GM12891 (cell line): ENCODE results near the gene LAMP2.
"Not testable (repeated sequence)": the region's sequence is repeated elsewhere in the genome, so short reads cannot be mapped to it uniquely, and the experiment has no call there.

Experiments used
- DNase-seq: peaks from one replicate; pipeline ENCODE4 v3.0.0; 2011; ENCODE audit warnings: low spot score; ENCODE audit not compliant: insufficient read length
- FAIRE-seq: peaks from 2 replicates; lab custom pipeline; 2011; peaks lifted over from hg19 to GRCh38; lab: Jason Lieb, UNC
- PAX5 ChIP-seq: IDR thresholded peaks from 2 replicates; pipeline ENCODE4 v1.6.1; 2011; ENCODE audit warnings: low read length, moderate library complexity, mild to moderate bottlenecking; ENCODE audit not compliant: insufficient read depth, severe bottlenecking
- POLR2A ChIP-seq: IDR thresholded peaks from 2 replicates; pipeline ENCODE4 v1.6.1; 2011; ENCODE audit warnings: low read depth, low read length, control low read depth
- POLR2AphosphoS5 ChIP-seq: IDR thresholded peaks from 2 replicates; pipeline ENCODE4 v1.6.1; 2011; ENCODE audit warnings: low read depth, low read length, control low read depth
- POU2F2 ChIP-seq: IDR thresholded peaks from 2 replicates; pipeline ENCODE4 v1.6.1; 2011; ENCODE audit warnings: low read depth, mild to moderate bottlenecking, control low read depth, low read length, moderate library complexity
- SPI1 ChIP-seq: IDR thresholded peaks from 2 replicates; pipeline ENCODE4 v1.6.1; 2011; ENCODE audit warnings: low read depth, low read length, control low read depth
- TAF1 ChIP-seq: IDR thresholded peaks from 2 replicates; pipeline ENCODE4 v1.6.1; 2011; ENCODE audit warnings: low read depth, low read length, control low read depth

Gene LAMP2

DNA sequence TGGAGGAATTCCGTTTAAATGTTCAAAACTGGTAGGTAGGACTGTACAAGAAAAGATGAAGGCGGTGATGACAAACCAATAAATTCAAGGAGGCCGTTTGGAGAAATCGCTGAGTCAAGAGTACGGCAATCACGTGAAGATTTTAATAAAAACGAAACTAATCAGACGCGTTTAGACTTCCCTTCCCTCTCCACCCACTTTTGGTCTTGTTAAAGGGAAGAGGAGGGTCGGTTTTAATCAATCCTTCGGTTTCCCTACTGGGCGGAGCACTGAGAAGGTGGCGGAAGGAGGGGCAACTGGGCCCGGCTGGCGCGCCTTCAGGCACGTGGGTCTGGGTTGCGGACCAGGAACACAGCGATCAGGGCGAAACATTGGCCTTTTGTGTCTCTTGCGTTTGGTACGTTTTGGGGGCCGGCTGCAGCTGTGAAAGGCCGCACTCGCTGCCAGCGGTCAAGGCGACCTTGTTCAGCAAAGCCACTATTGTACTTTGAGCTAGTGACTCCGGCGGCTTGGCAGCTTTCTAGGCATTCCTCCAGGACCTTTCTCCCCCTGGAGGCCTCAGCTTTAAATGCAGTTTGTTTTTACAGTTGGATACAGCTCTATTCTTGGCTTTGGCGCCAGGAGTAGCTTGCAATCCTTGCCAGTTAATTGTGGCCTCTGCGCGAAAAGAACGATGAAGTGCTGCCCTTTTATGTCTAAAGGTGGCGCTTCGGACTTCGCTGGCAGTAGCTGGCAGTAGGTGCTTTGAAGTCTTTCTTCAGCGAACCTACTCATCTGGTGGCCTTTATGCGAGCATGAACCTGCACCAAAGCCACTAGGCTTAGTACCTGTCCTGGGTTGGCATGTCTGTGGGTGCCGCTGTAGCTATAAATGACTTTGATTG lies 16.8 kb upstream of the LAMP2 start:
- DNase-seq (peak; percentile 7), FAIRE-seq (peak; percentile 54)
- TF ChIP-seq POU2F2, result no peak
- peak; percentile 11; the same call in 1 of the 2 replicates for TF ChIP-seq SPI1
- TF ChIP-seq PAX5, result no peak
- TF ChIP-seq POLR2A, result no peak
- TF ChIP-seq POLR2AphosphoS5, result no peak

DNA sequence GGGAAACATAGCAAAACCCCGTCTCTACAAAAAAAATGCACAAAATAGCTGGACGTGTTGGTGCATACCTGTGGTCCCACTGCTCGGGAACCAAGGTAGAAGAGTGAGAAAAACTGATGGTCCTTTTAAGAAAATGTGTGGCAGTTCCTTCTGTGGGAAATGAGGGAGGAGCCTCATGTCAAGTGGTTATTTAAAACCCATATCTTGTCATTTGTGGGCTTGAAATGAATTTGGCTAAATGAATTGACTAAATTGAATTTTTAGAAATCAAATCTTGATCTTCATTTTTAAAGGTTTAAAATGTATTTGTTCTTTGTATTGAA lies 16.2 kb upstream of the LAMP2 start:
- no peak for DNase-seq
- TF ChIP-seq POLR2AphosphoS5 (no peak), SPI1 (no peak), TAF1 (no peak), POLR2A (no peak), POU2F2 (no peak), PAX5 (no peak)
- no peak for FAIRE-seq

DNA sequence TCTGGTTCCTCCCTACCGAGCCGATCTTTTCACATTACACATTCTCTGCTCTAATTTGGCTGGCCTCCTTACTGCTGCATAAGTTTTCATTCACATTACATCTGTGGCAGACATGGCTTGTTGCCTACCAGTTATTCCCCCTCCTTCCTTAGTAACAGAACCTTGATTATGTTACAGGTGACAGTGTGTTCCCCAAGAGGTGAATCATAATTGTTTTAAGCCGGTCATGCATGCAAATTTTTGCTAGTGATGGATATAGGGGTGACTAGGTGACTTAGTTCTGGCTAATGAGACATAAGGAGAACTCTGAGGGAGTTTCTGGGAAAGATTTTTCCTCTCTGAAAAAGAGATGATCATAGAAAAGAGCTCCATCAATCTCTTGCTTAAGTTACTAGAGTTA lies 8.4 kb upstream of the LAMP2 start:
- DNase-seq (no peak), FAIRE-seq (no peak)
- TF ChIP-seq POLR2A, result no peak
- TF ChIP-seq PAX5, result no peak
- no peak for TF ChIP-seq TAF1
- TF ChIP-seq SPI1, result no peak
- TF ChIP-seq POU2F2, result no peak
- TF ChIP-seq POLR2AphosphoS5, result no peak

DNA sequence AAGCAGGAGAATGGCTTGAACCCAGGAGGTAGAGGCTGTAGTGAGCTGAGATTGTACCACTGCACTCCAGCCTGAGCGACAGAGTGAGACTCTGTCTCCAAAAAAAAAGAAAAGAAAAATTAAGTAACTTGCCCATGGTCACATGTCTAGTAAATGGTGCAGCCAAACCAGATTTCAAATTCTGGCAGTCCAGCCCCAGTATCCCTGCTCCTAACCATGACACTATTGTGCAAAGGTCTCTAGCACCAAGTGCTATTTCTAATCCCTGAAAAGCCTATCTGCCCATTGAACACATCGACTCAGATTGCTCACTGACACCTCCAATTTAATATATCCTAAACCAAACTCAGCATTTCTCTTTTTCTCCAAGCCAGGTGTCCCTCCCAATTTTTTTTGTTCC lies 7.6 kb upstream of the LAMP2 start:
- no peak for DNase-seq
- TF ChIP-seq POU2F2, result no peak
- TF ChIP-seq TAF1, result no peak
- no peak for TF ChIP-seq POLR2A
- no peak for TF ChIP-seq POLR2AphosphoS5
- FAIRE-seq, result no peak

DNA sequence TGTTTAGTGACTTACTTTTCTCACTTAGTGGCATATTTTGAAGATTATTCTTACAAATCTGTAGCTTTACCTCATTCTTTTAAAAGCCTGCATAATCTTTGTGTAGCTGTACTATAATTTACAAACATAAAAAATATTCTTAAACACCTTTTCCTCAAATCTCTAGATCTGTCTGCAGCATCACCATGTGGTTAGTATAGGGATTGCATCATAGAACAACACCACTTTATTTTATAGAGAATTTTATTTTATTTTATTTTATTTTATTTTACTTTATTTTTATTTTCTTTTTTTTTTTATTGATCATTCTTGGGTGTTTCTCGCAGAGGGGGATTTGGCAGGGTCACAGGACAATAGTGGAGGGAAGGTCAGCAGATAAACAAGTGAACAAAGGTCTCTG lies 6.4 kb upstream of the LAMP2 start:
- not testable (repeated sequence) for FAIRE-seq

DNA sequence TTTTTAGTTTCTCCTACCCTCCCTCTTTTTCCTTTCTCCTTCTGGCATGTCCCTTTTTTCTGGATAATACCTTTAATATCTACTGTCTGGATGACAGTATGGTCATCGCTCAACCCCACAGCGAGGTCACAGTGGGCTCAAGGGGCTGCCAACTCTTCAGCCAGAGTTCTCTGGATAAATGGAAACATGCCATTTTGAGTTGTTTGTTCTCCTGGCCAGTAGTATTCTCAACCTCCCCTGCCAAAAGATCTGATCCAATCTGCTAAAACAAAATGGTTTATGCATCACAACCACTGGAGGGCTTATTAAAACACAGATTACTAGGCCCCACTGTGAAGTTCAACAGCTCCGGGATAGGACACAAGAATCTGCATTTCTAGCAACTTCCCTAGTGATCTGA lies 5.0 kb upstream of the LAMP2 start:
- FAIRE-seq (no peak), DNase-seq (no peak)
- TF ChIP-seq PAX5, result no peak

More for the DNA sequence above, 6.4 kb upstream of the LAMP2 start:
- DNase-seq, result not testable (repeated sequence)

DNA sequence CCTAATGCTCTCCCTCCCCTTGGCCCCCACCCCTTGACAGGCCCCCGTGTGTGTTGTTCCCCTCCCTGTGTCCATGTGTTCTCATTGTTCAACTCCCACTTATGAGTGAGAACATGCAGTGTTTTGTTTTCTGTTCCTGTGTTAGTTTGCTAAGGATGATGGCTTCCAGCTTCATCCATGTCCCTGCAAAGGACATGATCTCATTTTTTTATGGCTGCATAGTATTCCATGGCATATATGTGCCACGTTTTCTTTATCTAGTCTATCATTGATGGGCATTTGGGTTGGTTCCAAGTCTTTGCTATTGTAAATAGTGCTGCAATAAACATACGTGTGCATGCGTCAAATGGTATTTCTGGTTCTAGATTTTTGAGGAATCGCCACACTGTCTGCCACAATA lies 561 bp upstream of the LAMP2 start:
- not testable (repeated sequence) for DNase-seq, FAIRE-seq

DNA sequence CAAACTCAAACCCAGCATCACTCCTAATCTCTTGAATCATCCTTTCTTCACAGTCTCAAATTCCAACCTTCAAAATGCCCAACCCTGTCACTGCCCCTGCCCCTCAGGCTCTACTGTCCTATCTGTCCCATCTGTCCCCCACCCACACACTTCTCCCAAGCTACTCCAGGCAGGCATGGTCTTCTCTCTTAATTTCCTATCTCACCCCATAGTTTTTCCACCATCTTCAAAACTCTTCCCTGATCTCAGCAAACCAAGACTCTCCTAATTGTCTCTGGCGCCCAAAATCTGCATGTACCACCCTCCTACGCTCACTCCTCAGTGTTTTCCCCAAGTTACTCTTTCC lies 644 bp downstream of the LAMP2 start:
- FAIRE-seq (no peak), DNase-seq (no peak)

DNA sequence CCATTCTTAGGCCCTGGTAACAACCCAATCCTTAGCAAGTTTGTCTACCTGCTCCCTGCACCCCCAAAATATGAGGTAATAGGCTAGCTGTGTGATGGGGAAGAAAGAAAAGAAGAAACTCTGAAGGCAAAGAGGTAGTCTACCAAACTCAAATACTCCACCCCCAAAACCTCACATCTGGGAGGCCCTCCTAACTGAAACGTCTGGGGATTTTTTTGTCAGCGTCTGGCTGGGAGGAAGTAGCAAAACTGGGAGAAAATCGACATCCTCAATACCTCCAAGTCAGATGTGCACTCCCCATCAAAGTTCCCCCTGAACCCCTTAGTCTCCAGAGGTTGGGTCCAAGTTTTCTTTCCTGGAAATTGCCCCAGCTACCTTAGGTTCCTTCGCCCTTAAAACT lies 1.0 kb downstream of the LAMP2 start:
- FAIRE-seq, result no peak
- TF ChIP-seq SPI1 (no peak), PAX5 (no peak), TAF1 (no peak), POLR2AphosphoS5 (no peak), POU2F2 (no peak)
- DNase-seq, result no peak

More for the DNA sequence above, 644 bp downstream of the LAMP2 start:
- TF ChIP-seq SPI1, result no peak
- no peak for TF ChIP-seq POLR2A
- no peak for TF ChIP-seq TAF1
- no peak for TF ChIP-seq POLR2AphosphoS5
- no peak for TF ChIP-seq PAX5
- no peak for TF ChIP-seq POU2F2

DNA sequence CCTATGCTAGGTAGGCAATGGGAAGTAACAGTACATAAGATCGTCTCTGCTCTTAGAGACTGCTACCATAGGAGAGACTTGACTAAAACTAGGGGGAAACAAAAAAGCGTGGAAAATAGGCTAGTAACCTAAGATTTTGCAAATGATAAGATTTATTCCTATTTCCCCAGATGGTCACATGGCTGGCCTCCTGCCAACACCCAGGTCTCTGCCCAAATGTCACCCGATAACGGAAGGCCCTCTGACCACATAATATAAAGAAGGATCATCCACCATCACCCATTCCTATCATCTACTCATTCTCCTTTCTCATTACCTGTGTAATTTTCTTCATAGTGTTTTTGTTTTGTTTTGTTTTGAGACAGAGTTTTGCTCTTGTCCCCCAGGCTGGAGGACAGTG lies 4.7 kb downstream of the LAMP2 start:
- TF ChIP-seq SPI1 (no peak), TAF1 (no peak), POU2F2 (no peak), POLR2AphosphoS5 (no peak), PAX5 (no peak), POLR2A (no peak)
- no peak for FAIRE-seq

DNA sequence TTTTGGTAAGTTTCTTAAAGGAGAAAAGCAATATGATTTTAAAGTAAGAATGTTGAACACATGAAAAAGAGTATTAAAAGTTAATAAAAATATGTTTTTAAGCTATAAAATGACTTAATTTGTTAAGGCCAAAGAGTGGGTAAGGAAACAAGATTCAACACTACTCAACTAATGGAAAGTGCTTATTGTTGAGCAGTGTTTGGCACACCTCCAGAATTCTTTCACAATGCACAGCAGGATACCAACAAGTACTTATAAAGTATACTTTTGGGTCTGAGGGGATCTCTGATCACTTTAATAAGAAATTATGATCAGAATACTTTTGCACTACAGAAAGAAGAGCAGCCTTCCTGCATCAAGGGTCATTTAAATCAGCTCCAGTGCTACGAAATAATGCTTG lies 5.9 kb downstream of the LAMP2 start:
- FAIRE-seq, result no peak
- DNase-seq, result no peak
- TF ChIP-seq PAX5 (no peak), POU2F2 (no peak), TAF1 (no peak), POLR2A (no peak), SPI1 (no peak), POLR2AphosphoS5 (no peak)

More for the DNA sequence above, 4.7 kb downstream of the LAMP2 start:
- no peak for DNase-seq
